Astrocyte of the cerebellum (primary cell): ENCODE measurements around the gene KLHL6.

Experiments
- DNase-seq: peaks from one replicate; pipeline ENCODE4 v3.0.0-alpha.2; 2011; ENCODE audit warnings: low read depth
- H3K4me3 ChIP-seq: 2 replicates; pipeline ENCODE4 v1.5.1; 2011; ENCODE audit warnings: mild to moderate bottlenecking, low read depth, low read length, moderate library complexity
- in situ Hi-C: cut with HindIII; loops from 2 replicates; pipeline ENCODE4 v1.10.0; 2017; ENCODE audit warnings: low sequenced_read_pairs
- TF ChIP-seq, protein P1 (sequence below): IDR thresholded peaks from 2 replicates; pipeline ENCODE4 v1.5.1; 2012; ENCODE audit warnings: low read length, low read depth, moderate library complexity, mild to moderate bottlenecking; ENCODE audit errors: missing control alignments

KLHL6 gene

DNA sequence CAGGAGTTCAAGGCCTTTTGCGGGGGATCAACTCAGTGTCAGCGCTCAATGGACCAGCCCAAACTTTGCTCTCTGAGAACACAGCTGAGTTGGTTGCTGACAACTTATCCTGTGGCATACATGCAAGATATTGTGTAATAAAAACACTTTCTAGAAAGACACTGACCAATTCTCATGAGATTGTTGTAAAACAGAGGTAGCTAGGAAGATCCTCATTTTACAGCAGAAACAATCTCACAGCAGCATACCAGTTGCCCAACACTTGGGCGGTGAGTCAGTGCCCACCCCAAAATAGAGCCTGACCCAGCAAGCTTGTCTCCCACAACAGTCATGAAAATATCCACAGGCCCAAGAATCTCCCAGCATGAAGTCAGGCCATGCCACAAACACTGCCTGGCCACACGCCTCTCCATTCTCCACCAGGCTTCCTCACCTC, 18.2 kb downstream of the KLHL6 start:
- in situ Hi-C loops = loop anchor here (5.0 kb wide), 1 partner anchor 50 kb away; no protein-coding TSS in a partner anchor
- no peak for DNase-seq
- TF ChIP-seq, protein P1, sequence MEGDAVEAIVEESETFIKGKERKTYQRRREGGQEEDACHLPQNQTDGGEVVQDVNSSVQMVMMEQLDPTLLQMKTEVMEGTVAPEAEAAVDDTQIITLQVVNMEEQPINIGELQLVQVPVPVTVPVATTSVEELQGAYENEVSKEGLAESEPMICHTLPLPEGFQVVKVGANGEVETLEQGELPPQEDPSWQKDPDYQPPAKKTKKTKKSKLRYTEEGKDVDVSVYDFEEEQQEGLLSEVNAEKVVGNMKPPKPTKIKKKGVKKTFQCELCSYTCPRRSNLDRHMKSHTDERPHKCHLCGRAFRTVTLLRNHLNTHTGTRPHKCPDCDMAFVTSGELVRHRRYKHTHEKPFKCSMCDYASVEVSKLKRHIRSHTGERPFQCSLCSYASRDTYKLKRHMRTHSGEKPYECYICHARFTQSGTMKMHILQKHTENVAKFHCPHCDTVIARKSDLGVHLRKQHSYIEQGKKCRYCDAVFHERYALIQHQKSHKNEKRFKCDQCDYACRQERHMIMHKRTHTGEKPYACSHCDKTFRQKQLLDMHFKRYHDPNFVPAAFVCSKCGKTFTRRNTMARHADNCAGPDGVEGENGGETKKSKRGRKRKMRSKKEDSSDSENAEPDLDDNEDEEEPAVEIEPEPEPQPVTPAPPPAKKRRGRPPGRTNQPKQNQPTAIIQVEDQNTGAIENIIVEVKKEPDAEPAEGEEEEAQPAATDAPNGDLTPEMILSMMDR = no peak
- no peak overlapping the region for H3K4me3 ChIP-seq

DNA sequence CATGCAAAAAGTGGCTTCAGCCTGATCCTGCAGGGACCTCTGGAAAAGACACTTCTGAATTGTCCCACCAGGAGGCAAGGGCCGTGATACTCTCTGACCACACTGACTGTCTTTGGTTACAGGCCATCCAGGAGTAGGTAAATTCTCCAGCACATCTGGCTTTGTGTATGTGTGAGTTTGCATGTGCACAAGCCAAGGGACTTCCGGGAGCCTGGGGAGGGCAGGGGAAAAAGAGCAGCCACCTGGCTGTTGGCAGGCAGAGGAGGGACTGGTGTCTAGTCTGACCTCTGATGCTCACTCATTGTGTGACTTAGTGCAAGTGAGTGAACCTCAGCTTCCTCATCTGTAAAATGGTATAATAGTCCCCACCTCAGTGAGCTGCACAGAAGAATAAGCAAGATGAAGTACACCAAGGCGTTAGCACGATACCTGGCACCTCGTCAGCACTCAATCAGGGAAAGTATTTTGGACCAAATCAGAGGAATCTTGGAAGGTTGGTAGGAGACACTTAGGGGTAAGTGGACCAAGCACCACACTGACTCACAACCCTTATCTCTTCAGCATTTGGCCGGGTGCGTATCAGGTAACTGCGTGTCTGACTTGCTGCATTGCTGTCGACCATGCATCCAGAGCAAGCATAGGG, 19.1 kb downstream of the KLHL6 start:
- no peak for DNase-seq
- in situ Hi-C loops = loop anchor here (5.0 kb wide), 1 partner anchor 49 kb away; no protein-coding TSS in a partner anchor
- TF ChIP-seq, protein P1 = no peak
- no peak overlapping the region for H3K4me3 ChIP-seq

DNA sequence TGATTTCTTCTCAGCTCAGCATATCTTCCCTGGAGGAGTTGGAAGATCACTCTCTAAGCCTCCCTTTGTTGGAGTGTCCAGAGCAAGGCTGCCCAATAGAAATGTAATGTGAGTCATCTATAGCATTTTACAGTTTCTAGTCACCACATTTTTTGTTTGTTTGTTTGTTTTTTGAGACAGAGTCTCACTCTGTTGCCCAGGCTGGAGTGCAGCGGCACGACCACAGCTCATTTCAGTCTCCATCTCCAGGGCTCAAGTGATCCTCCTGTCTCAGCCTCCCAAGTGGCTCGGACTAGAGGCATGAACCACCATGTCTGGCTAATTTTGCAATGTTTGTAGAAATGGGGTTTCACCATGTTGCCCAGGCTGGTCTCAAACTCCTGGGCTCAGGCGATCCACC, 21.3 kb downstream of the KLHL6 start:
- no peak overlapping the region for H3K4me3 ChIP-seq
- no peak for DNase-seq
- TF ChIP-seq, protein P1 = no peak
- in situ Hi-C loops = no loop called here

DNA sequence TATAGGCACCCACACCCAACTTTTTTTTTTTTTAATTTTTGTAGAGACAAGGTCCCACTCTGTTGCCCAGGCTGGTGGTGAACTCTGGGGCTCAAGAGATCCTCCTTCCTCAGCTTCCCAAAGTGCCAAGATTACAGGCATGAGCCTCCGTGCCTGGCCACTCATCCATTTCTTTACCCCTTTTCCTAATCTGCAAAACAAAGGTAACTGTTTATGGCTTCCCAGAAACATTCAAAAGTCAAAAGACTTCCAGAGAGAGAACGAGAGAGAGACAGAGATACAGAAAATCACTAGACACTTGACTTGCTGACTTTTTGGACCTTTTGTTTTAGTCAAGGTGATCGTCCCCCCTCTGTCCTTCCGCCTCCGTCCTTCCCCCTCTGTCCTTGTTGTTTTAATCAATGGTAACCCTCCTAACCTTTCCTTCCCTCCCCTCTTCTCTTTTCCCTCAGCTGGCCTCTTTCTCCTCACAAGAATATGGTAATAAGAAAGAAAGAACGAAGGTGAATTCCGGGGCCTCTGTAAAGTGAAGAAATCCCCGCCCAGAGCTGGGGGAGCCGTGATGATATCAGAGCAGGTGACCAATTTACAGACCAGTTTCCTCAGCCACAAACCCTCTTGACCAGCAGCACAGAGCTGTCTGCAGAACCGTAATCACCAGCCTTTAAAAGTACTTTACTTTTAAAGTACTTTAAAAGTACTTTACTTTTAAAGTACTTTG, 21.9 kb downstream of the KLHL6 start:
- no peak for DNase-seq
- no peak overlapping the region for H3K4me3 ChIP-seq
- TF ChIP-seq, protein P1 = no peak
- in situ Hi-C loops = no loop called here

DNA sequence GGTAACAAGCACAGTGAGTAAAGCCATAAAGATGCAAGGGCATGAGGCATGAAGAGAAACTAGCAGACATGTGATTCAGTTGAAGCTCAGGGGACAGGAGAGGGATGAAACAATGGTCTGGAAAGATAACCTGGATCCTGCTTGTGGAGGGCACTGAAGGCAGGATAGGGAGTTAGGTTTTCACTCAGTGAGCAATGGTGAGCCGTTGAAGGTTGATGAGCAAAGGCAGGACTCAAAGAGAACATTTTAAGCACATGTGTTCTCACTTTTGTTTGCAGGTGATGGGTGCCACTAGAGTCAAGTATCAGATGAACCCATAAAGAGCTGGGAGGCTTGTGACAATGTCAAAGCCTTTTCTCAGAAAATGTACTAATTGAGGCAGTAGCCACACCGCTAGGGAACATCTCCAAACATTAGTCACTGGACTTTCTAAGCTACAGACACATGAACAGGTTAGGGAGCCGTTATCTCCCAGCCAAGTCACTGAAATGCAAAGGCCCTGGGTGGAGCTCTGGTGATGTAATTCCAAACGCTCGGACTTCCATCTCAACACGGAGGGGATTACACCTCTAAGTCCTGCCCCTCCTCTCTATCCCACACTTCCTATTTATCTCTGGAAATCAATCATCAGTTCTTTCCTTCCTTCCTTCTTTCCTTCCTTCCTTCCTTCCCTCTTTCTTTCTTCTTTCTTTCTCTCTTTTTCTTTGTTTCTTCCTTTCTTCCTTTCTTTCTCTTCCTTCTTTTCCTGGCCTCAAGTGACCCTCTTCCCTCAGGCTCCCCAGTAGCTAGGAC, 22.7 kb downstream of the KLHL6 start:
- TF ChIP-seq, protein P1 = no peak
- DNase-seq = no peak
- in situ Hi-C loops = no loop called here
- no peak overlapping the region for H3K4me3 ChIP-seq

DNA sequence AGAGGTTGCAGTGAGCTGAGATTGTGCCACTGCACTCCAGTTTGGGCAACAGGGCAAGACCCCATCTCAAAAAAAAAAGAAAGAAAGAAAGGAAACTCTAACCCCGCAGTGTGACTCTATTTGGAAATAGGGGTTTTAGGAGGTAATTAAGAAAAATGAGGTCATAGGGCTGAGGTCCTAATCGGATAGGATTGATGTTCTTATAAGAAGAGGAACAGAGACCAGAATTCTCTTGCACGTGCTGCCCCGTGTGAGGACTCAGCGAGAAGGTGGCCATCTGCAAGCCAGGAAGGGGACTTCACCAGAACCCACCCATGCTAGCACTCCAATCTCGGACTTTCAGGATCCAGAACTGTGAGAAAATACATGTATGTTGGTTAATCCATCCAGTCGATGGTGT, 25.8 kb downstream of the KLHL6 start:
- DNase-seq = no peak
- in situ Hi-C loops = no loop called here
- TF ChIP-seq, protein P1 = no peak

More for the DNA sequence above, 25.8 kb downstream of the KLHL6 start:
- no peak overlapping the region for H3K4me3 ChIP-seq
